Esophagus mucosa (tissue), 1 donor: Measurements from ENCODE around the gene RUBCN. TPM values are rescaled to one million over a fixed set of nuclear protein-coding genes. Genes with fewer than 3 reads are reported as not detected.
"Not testable (repeated sequence)": the region's sequence is repeated elsewhere in the genome, so short reads cannot be mapped to it uniquely, and the experiment has no call there.

Experiments
- ATAC-seq: fragments of 200-7000 bp; cut with Tn5 transposase; one replicate; pipeline ENCODE4 v1.9.1; 2020
- total RNA-seq: library from RNA; stranded (reverse); gene quantifications from one replicate; pipeline ENCODE4 v1.2.4, GENCODE V29; 2023
- donor health status: DM: yes; HTN: yes; CAD: no.

Gene RUBCN
- total RNA-seq, 1 donor from 2014 or later, result 18.0 TPM

DNA sequence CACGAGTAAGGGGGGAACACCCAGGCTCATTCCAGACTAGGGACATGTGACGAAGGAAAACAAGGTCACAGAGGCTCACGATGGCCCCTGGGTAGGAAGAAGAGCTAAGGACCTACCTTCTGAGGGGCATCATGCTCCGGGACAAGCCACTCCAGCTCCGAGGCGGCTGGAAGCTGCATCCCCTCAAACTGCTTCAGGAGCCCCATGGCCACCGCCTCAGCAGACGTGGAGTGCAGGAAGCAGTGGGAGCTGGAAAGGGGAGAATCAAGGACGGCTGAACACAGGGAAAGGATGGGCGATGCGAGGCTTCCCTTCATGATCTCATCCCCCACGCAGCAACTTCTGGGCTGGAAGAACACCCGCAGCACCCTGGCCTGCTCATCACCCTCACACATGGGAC, 53.5 kb downstream of the RUBCN start:
- no peak for ATAC-seq

GRCh38 chr3:197682713-197683112, 54.0 kb downstream of the RUBCN start:
- no peak for ATAC-seq

DNA sequence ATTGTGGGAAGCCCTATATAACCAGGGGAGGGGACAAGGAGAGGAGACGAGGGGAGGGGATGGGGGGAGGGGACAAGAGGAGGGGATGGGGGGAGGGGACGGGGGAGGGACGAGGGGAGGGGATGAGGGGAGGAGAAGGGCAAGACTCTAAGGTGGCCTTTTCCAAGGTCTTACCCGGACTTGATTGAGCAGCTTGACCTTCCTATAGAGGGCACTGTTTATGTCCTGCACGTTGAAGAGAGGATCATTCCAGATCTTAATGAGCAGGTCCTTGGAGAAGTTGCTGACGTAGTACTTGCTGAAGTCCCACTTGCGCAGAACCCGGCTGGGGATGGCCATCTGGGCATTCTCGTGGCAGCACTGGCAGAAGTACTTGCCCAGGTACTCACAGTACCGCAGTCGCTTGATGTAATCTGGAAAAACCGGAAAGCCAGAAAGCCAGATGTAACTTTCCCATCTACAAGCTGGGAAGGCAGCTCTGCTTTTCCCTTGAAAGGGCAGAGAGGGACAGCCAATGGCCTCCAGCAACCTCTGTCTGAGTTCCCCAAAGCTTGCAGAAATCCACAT, 55.7 kb downstream of the RUBCN start:
- ATAC-seq, result no peak

GRCh38 chr3:197675951-197676350, 60.8 kb downstream of the RUBCN start:
- ATAC-seq, result no peak

GRCh38 chr3:197675563-197675860, 61.2 kb downstream of the RUBCN start:
- ATAC-seq, result no peak

- ATAC-seq, result peak; percentile 18
Measured at GRCh38 chr3:197674741-197675562, 61.8 kb downstream of the RUBCN start.

- no peak for ATAC-seq
Measured at GRCh38 chr3:197673170-197673569, 63.5 kb downstream of the RUBCN start.

GRCh38 chr3:197670361-197670760, 66.3 kb downstream of the RUBCN start:
- no peak for ATAC-seq

- ATAC-seq, result no peak
Measured at GRCh38 chr3:197667968-197668367, 68.7 kb downstream of the RUBCN start.

- ATAC-seq, result not testable (repeated sequence)
Measured at GRCh38 chr3:197667293-197667692, 69.4 kb downstream of the RUBCN start.

DNA sequence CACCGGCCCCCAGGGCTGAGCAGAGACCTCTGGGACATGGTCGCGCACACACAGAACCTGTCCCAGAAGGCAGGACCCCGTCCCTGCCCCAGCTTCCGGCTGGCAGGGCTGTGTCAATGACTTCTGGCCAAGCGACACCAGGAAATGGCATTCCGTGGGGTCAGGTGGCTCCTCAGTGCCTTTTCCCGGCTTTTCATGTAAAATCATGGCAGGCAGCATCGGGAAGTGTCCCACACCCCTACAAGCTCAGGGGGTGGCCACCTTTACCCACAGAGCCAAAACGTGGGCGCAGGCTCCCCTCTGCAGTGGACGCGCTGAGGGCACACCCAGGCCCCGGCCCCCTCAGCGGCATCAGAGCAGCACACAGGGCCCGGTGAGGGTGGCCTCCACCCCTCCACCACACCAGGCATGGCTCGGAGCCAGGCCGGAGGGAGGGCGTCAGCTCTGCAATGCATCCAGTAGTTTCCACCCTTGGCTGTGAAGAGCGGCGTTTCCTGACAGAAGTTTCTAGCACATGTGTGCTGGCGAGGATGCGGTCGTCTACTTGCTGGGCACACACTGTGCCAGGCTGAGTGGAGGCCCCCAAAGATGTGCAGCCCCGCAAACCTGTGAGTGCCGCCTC, 70.4 kb downstream of the RUBCN start:
- ATAC-seq, result peak; percentile 16

- peak; percentile 19 for ATAC-seq
Measured at GRCh38 chr3:197665549-197665948, 71.2 kb downstream of the RUBCN start.

GRCh38 chr3:197665142-197665491, 71.6 kb downstream of the RUBCN start:
- ATAC-seq, result peak; percentile 91

- peak; percentile 61 for ATAC-seq
Measured at GRCh38 chr3:197664414-197665141, 72.1 kb downstream of the RUBCN start.

DNA sequence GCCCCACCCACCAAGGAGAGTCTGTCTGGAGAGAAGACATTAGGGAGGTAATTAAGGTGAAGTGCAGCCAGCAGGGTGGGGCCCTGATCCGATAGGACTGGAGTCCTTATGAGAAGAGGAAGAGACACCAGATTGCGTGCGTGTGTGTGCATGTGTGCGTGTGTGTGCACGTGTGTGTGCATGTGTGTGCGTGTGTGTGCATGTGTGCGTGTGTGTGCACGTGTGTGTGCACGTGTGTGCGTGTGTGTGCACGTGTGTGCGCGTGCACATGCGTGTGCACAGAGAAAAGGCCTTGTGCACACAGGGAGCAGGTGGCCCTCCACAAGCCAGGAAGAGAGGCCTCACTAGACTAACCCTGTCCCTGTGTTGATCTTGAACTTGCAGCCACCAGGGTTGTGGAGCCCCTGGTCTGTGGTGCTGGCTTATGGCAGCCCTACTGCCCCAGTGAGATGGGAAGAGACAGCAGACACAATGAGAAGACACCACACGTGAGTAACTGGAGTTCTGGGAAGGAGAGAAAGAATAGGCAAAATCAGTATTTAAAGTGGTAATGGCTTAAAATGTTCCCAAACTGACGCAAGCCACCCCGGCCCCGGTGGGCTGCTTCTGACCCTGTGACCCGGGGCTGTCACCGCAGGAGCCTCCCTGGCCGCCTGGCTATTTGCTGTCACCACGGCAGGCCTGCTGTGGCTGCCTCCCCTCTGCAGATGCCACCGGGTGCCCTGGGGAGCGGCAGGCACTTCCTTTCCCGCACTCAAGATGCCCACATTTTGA, 73.2 kb downstream of the RUBCN start:
- not testable (repeated sequence) for ATAC-seq

GRCh38 chr3:197662352-197662751, 74.4 kb downstream of the RUBCN start:
- not testable (repeated sequence) for ATAC-seq

DNA sequence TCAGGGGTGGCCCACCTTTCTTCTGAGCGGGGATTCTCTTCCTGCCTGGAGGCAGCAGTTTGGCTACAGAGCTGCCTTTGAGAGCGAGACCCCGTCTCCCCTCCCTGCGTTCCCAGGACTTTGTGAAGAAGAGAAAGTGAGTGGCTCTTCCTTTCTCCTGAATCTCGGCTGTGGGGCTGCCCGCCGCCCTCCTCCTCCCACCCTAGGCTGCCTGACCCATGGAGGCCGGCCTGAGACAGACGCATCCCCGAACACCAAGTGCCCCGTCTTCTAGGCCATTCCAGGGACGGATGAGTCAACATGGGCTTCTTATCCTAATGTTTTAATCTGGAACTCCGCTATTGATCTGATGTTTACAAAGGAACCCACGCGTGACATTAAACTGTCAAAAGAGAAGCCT, 74.8 kb downstream of the RUBCN start:
- ATAC-seq, result not testable (repeated sequence)

- ATAC-seq, result not testable (repeated sequence)
Measured at GRCh38 chr3:197661234-197661834, 75.4 kb downstream of the RUBCN start.

- not testable (repeated sequence) for ATAC-seq
Measured at GRCh38 chr3:197659701-197660100, 77.0 kb downstream of the RUBCN start.

DNA sequence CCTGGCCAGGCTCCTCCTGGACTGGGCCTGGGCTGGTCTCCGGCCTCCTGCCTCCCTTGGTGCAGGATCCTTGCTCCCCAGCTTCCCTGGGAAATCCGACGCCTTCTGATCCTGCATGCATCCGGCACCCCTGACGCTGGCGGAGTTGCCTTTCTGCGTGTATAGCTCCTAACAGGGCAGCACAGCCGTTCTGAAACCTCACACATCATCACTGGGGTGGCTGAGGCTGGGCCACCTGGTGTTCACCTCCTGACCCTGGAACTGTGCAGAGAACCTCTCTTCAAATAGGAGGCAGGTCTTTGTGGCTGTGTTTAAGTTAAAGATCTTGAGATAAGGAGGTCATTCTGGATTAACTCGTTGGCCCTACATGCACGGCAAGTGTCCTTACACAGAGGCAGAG, 77.6 kb downstream of the RUBCN start:
- ATAC-seq, result not testable (repeated sequence)

- not testable (repeated sequence) for ATAC-seq
Measured at GRCh38 chr3:197658706-197659105, 78.0 kb downstream of the RUBCN start.
